Measurements from ENCODE around the gene MPLKIP. TPM values are rescaled to one million over a fixed set of nuclear protein-coding genes. Genes with fewer than 3 reads are reported as not detected.
"Not testable (repeated sequence)": the region's sequence is repeated elsewhere in the genome, so short reads cannot be mapped to it uniquely, and the experiment has no call there.

The MPLKIP gene
- total RNA-seq, 1 donor from 2014 or later: 36.1 TPM

DNA sequence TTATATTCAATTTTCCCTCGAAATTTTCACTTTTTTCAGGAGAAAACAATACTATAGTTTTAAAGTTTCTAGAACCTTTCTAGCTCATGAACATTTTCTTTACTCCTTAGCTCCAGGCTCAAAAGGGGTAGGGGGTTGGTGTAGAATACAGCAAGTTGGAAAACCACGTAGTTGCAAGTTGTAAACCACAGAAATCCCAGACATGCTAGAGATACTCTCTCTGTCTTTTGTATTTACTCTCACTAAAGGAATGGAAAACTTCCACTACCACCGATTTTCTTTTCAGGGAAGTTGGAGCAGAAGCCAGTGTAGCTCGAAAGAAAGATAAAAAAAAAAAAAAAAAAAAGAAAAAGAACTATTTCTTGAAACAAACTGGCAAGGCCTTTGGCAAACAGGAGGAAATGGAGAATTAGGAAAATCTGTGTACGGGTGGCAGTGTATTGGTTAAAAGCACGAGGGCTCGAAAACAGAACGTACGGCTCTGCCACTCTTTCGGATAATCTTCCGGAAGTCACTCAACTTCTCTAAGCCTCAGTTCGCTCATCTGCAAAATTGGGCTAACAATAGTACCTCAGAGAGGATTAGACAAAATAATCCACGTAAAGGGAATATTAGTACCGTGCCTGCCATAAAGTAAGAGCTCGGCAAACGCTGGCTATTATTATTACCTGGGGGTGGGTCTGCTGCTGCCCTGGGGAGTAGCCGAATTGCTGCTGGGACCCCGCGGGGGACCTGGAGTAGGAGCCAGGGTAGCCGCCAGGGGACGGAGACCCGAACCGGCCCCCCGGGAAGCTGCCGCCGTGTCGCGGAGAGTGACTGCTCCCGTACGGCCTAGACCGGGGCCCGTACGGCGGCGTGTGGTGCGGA lies 628 bp downstream of the MPLKIP start:
- DNase-seq (ENCODE audit: low spot score): no peak

DNA sequence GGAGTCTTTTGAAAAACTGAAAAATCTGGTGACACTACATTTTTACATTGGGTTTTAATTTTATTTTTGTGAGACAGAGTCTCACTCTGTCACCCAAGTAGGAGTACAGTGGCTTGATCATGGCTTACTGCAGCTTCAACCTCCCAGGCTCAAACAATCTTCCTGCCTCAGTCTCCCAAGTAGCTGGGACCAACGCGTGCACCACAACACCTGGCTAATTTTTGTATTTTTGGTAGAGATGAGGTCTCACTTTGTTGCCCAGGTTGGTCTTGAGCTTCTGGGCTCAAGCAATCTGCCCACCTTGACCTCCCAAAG lies 11.5 kb downstream of the MPLKIP start:
- no peak for DNase-seq (ENCODE audit: low spot score)

DNA sequence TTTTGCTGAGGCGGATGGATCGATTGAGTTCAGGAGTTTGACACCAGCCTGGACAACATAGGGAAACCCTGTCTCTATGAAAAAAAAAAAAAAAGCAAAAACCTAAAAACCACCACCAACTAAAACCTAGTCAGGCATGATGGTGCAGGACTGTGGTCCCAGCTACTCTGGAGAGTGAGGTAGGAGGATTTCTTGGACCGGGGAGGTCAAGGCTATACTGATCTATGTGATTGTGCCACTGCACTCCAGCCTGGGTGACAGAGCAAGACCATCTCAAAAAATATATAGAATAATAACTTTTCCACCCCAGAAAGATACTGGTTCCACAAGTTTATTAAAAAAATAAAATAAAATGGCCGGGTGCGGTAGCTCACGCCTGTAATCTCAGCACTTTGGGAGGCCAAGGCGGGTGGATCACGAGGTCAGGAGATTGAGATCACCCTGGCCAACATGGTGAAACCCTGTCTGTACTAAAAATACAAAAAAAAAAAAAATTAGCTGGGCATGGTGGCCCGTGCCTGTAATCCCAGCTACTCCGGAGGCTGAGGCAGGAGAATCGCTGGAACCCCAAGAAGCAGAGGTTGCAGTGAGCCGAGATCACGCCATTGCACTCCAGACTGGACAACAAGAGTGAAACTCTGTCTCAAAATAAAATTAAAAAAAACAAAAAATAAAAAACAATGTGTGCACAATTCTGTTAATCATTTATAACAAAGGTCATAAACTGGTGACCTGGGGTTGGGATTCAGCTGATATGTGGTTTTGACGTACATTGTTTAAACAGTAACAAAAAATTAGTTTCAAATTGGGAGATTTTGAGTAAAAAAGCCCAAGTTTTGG lies 12.1 kb downstream of the MPLKIP start:
- DNase-seq (ENCODE audit: low spot score): not testable (repeated sequence)

DNA sequence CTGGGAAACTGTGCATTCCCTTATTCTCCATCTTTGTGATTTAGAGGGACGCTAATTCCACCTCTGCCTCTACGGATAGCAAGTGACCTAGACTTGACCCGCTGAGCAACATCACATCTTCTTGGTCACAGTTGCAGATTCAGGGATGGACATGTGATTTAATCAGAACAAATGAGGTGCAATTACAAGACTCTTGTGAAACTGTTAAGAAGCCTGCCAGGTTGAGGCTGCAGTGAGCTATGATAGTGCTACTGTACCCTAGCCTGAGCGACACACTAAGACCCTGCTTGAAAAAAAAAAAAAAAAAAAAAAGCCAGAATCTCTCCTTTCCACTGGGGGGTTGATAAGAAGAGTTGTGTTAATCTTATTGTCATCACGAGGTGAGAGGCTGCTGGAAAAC lies 14.4 kb downstream of the MPLKIP start:
- no peak for DNase-seq (ENCODE audit: low spot score)

DNA sequence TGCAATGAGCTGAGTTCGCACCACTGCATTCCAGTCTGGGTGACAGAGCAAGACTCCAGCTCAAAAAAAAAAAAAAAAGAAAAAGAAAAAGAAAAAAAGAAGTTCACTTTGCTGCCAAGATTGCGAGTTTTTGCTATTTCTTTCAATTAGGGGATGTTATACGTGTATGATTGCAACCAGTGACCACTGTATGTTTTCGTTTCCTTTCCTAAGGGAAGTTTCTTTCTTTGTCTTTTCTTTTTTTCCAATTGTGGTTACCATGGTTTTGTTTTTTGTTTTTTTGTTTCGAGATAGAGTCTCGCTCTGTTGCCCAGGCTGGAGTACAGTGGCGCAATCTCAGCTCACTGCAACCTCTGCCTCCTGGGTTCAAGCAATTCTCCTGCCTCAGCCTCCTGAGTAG lies 16.2 kb downstream of the MPLKIP start:
- not testable (repeated sequence) for DNase-seq (ENCODE audit: low spot score)

DNA sequence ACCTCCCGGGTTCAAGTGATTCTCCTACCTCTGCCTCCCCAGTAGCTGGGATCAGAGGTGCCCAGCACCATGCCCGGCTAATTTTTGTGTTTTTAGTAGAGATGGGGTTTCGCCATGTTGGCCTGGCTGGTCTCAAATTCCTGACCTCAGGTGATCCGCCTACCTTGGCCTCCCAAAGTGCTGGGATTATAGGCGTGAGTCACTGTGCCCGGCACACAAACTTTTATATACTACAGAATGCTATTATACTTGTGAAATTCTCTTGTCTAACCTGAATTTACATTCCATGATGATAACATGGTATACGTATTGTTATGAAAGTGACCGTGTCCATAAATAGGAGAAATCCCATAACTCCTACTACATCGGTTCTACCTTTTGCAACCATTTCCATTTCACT lies 17.2 kb downstream of the MPLKIP start:
- not testable (repeated sequence) for DNase-seq (ENCODE audit: low spot score)

DNA sequence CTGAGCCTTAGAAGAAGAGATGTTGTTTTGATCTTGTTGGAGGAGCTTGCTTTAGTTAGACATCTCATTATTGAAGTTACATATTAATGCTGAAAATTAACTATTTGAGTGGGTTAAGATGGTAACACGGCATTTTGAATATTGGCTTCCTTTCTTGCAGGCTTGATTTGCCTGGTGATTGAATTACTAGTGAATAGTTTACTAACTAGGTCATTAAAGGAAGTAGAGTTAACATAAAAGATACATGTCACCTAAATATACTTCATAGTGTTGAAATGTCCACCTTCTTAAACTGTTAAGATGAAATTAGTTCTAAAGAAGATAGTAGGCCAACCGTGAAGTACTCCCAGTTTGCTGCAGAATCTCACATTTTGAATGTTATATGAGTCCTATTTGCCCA lies 18.5 kb downstream of the MPLKIP start:
- DNase-seq (ENCODE audit: low spot score): no peak

DNA sequence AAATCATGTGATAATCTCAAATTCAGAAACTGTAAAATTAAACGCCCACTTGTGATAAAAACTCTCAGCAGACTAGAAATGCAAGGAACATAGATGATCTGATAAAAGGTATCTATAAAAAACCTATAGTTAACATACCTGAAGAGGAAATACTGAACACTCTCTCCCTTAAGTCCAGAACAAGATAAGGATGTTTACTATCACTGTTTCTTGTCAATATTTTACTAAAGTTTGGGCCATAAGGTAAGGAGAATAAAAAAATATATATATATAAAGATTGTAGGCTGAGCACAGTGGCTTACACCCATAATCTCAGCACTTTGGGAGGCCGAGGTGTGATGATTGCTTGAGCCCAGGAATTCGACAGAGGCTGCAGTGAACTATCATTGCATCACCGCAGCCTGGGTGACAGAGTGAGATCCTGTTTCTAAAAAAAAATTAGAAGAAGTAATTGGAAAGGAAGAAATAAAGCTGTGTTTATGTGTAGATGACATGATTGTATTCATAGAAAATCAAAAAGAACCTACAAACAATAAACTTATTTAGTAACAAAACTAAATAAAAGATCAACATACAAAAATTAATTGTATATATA lies 28.4 kb downstream of the MPLKIP start:
- no peak for DNase-seq (ENCODE audit: low spot score)

DNA sequence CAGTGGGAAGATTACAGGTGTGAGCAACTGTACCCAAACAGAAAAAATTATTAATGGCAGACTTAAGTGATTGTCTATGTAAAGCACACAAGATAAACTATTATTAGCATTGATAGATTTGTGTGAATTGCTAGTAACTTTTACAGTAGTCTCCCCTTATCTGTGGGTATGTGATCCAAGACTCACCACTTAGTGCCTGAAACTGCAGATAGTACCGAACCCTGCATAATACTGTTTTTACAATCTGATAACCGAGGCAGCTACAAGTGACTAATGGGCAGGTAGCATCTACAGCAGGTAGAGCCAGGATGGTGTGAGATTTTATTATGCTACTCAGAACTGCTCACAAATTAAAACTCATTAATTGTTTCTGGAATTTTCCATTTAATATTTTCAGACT lies 31.5 kb downstream of the MPLKIP start:
- DNase-seq (ENCODE audit: low spot score): no peak

DNA sequence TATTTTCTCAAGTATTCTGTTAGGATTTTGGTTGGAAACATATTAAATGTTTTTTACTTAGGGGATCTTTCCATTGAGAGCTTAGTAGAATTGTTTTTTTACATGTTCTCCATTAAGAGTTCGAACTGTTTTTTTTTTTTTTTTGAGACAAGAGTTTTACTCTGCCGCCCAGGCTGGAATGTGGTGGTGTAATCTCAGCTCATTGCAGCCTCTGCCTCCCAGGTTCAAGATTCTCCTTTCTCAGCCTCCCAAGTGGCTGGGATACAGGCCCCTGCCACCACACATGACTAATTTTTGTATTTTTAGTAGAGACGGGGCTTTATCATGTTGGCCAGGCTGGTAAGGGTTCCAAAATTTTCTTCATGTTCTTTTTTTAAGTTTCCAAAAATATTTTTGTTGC lies 33.2 kb downstream of the MPLKIP start:
- no peak for DNase-seq (ENCODE audit: low spot score)

DNA sequence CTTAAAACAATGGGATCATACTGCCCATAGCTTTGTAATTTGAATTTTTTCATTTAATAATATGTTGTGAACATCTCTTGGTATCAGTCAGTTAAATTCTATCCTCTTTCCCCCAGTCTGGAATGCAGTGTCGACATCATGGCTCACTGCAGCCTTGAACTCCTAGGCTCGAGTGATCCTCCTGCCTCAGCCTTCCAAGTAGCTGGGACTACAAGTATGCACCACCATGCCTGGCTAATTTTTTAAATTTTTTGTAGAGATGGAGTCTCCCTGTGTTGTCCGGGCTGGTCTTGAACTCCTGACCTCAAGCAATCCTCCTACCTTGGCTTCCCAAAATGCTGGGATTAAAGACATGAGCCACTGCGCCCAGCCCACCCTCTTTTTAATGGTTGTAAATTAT lies 34.6 kb downstream of the MPLKIP start:
- no peak for DNase-seq (ENCODE audit: low spot score)

DNA sequence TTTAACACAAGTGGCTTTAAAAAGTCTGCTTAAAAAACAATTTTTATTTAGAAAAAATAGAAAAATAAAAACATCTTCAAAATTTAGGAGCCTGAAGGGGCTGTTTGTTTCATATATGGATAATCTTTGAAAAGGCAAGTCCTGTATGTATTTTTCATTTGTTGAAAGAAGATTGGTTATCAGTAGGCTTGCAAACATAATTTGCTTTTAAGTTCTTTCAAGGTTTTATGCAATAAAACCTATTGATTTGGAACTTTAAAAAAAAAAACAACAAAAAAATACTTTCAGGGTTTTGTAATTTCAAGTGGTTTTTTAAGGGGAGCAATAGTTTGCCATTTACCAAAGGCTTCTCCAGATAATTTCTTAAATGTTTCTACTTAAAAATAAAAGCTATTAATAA lies 35.6 kb downstream of the MPLKIP start:
- DNase-seq (ENCODE audit: low spot score): no peak

DNA sequence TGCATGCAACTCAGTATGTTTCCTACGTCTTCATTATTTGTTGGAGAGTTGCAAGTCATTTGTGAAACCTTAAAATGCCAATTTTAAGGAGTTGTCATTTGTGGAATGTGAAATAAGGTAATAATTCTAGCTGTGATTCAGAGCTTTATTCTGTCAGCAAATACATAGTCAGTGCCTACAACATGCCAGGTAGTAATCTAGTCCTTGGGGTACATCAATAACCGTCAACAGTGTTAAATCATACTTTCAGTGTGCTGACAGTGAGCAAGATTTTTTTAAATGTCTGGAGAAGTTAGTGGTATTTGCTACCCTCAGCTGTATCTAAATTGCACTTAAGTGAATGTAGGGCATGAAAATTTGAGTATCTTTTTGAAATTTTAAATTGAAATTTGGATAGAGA lies 36.7 kb downstream of the MPLKIP start:
- DNase-seq (ENCODE audit: low spot score): no peak

DNA sequence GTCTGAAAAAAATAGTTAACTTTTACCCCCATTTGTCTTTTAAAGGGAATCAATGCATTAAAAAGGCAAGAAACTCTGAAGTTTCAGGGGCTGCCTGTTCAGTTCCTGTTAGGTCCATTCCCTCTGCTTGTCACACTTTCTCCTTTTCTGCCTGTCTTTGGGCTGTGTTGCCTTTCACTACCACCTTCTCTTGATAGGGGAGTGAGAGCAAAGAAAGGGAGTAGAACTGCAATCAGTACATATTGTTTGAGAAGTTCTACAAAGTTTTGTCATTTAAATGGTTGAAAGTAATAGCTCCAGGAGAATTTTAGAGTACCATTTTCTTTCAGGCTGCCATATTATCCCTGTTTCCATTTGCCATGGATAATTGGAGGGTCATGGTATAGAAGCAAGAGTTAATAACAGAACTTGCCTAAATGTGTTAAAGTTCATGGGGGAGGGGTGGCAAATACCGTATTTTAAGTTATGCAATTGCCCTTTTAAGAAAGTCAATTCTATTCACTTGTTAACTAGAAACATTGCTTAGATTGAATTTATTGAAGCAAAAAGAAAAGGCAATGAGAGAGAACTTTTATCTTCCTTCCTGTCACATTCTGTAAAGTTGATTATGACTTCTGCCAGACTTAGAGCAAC lies 38.6 kb downstream of the MPLKIP start:
- DNase-seq (ENCODE audit: low spot score): no peak

DNA sequence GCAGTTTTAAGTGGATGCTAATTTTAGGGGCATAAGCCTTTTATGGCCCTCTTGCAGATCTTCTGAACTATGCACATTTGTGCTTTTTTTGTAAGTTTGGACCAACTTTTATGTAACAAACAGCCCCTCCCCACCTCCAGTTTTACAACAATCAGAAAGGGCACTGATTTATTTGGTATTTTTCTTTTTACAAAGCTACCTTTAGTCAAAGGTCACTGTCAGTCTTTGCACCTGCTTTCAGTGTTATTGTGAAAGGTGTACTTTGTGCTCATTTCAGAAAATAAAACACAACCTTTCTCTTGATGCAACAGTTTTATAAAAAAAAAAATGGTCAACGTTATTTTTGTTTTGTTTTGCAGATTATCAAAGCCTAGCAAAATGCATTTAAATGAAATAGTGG lies 39.2 kb downstream of the MPLKIP start:
- no peak for DNase-seq (ENCODE audit: low spot score)

DNA sequence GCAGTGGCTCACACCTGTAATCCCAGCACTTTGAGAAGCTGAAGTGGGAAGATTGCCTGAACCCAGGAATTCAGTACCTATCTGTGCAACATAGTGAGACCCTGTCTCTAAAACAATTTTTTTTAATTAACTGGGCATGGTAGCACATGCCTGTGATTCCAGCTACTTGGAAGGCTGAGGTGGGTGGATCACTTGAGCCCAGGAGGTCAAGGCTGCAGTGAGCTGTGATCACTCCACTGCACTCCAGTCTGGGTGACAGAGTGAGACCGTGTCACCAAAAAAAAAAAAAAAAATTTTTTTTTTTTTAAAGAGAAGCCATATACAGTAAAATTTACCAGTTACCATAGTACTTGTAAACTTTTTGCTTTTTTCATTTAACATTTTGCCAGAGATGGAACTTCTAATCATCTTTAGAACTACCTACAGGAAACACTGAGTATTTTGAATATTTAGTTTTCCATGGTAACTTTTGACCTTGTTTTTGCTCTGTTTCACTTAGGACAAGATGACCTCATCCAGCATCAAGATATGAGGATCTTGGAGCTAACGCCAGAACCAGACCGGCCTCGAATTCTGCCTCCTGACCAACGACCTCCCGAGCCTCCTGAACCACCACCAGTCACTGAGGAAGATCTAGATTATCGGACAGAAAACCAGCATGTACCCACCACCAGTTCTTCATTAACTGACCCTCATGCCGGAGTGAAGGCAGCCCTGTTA lies 40.6 kb downstream of the MPLKIP start:
- DNase-seq (ENCODE audit: low spot score): no peak

DNA sequence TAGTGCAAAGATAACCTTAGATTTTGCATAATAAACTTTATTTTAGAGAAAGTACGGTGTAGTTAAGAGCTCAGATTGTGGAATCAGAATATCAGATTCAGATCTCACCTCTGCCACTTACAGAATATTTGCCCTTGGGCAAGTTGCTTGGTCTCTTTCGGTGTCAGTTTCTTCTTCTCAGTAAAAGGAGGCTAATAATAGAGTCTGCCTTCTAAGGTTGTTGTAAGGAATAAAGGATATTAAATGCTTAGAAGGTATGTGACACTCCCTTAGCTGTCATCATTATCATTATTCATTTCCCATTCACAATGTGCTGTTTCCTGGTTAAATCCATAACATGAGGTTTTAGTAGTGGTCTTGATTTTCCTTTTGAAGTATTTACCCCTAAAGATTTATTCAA lies 42.2 kb downstream of the MPLKIP start:
- no peak for DNase-seq (ENCODE audit: low spot score)

DNA sequence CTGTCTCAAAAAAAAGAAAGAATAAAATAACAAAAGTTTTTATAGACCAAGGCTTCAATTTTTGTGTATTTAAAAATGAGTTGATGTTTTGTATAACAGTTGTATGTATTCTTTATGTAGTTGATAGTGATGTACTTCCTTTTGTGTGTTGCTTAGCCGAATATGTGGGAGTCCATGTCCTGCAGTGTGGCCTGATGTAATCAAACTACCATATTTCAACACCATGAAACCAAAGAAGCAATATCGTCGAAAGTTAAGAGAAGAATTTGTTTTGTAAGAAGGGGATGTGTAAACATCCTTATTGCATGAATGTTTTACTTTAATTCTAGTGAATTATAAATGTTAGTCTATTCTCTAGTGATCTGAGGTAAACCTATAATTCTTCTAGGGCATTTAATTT lies 56.6 kb downstream of the MPLKIP start:
- DNase-seq (ENCODE audit: low spot score): no peak

Data from mucosa of gallbladder (tissue), 1 donor.